HepG2 (cell line): ENCODE results near the gene RAB29. TPM values are rescaled to one million over a fixed set of nuclear protein-coding genes. Genes with fewer than 3 reads are reported as not detected.

Source experiments
- ARID5B ChIP-seq: IDR thresholded peaks from 2 replicates; pipeline ENCODE4 v1.4.0; 2020; ENCODE audit warnings: mild to moderate bottlenecking, missing genetic modification reagents
- ATF5 ChIP-seq: sonication (generic); formaldehyde crosslinking; IDR thresholded peaks from 2 replicates; pipeline ENCODE4 v1.4.0; 2020; ENCODE audit warnings: mild to moderate bottlenecking, low read depth, missing genetic modification reagents
- FOSL2 ChIP-seq: sonication (generic); formaldehyde crosslinking; IDR thresholded peaks from 2 replicates; pipeline ENCODE4 v1.4.0; 2020; ENCODE audit warnings: missing genetic modification reagents
- GPN1 ChIP-seq: sonication (generic); formaldehyde crosslinking; IDR thresholded peaks from 2 replicates; pipeline ENCODE4 v1.5.1; 2020; ENCODE audit warnings: missing genetic modification reagents, borderline replicate concordance
- HNRNPUL1 ChIP-seq: fragments of 200-400 bp; formaldehyde crosslinking; IDR thresholded peaks from 2 replicates; pipeline ENCODE4 v1.6.1; 2017; ENCODE audit warnings: low read depth, mild to moderate bottlenecking, low read length, moderate library complexity
- KDM4B ChIP-seq: sonication (generic); formaldehyde crosslinking; IDR thresholded peaks from 2 replicates; pipeline ENCODE4 v1.4.0; 2020; ENCODE audit warnings: missing genetic modification reagents
- MXD4 ChIP-seq: IDR thresholded peaks from 2 replicates; pipeline ENCODE4 v1.6.1; 2016; ENCODE audit warnings: mild to moderate bottlenecking, missing biosample characterization, missing genetic modification reagents
- SETDB1 ChIP-seq: sonication (generic); formaldehyde crosslinking; IDR thresholded peaks from 2 replicates; pipeline ENCODE4 v1.5.1; 2020; ENCODE audit warnings: missing genetic modification reagents, mild to moderate bottlenecking, borderline replicate concordance
- SRSF9 ChIP-seq: fragments of 200-400 bp; formaldehyde crosslinking; IDR thresholded peaks from 2 replicates; pipeline ENCODE4 v1.6.1; 2018; ENCODE audit warnings: borderline replicate concordance, mild to moderate bottlenecking, low read depth, low read length; ENCODE audit not compliant: insufficient read depth, poor library complexity, severe bottlenecking
- ZBTB25 ChIP-seq: IDR thresholded peaks from 2 replicates; pipeline ENCODE4 v1.6.1; 2018; ENCODE audit warnings: missing genetic modification reagents
- ZNF329 ChIP-seq: sonication (generic); formaldehyde crosslinking; IDR thresholded peaks from 2 replicates; pipeline ENCODE4 v1.9.0; 2021; ENCODE audit warnings: low read depth, mild to moderate bottlenecking, missing genetic modification reagents
- ZNF574 ChIP-seq: sonication (generic); formaldehyde crosslinking; IDR thresholded peaks from 2 replicates; pipeline ENCODE4 v1.4.0; 2020; ENCODE audit warnings: missing genetic modification reagents
- ZSCAN22 ChIP-seq: sonication (generic); formaldehyde crosslinking; IDR thresholded peaks from 2 replicates; pipeline ENCODE4 v1.4.0; 2020; ENCODE audit warnings: mild to moderate bottlenecking, missing genetic modification reagents
- ZSCAN25 ChIP-seq: sonication (generic); formaldehyde crosslinking; IDR thresholded peaks from 2 replicates; pipeline ENCODE4 v1.8.0; 2022; ENCODE audit warnings: mild to moderate bottlenecking, missing genetic modification reagents
- polyA plus RNA-seq, 8 experiments: library from polyadenylated mRNA; depleted of rRNA in 3 of 8; stranded (reverse) in 7 of 8; unstranded in 1 of 8; fragments of >200 nt; fragmentation: Illumina TruSeq in 4 of 8; extraction: Trizol in 4 of 8; gene quantifications; 2 replicates each; pipeline versions ENCODE4 v1.2.1 to v1.2.3, GENCODE V29; 2011 to 2016; ENCODE audit warnings: low read depth in 4 of 8, missing spikeins in 1 of 8, mixed read lengths in 1 of 8; ENCODE audit not compliant: insufficient read depth in 1 of 8
- total RNA-seq, 5 experiments: library from RNA; depleted of rRNA; stranded (reverse); fragments of >200 nt; fragmentation: Illumina TruSeq; extraction: Trizol; gene quantifications; 2 replicates each; pipeline ENCODE4 v1.2.3, GENCODE V29; 2016; ENCODE audit warnings: low read depth in 1 of 5

RAB29 gene
- total and polyA plus RNA-seq, 2 of the 13 experiments (the other 11 are each of a cell fraction or from before 2014, with no cell fraction given) = 8.7 to 10.1 TPM

- TF ChIP-seq KDM4B (CRISPR knock-in tag) (no peak), ZSCAN25 (CRISPR knock-in tag) (no peak), HNRNPUL1 (no peak), ZBTB25 (CRISPR knock-in tag) (no peak), FOSL2 (CRISPR knock-in tag) (0 out of 2 replicates have a peak, but pooled peaks have one; percentile 17), ARID5B (CRISPR knock-in tag) (peak; percentile 77), ZNF329 (CRISPR knock-in tag) (no peak), ZNF574 (CRISPR knock-in tag) (no peak), ZSCAN22 (CRISPR knock-in tag) (no peak), SRSF9 (no peak), GPN1 (CRISPR knock-in tag) (no peak), SETDB1 (no peak), MXD4 (CRISPR knock-in tag) (no peak), ATF5 (CRISPR knock-in tag) (no peak)
Observed at GRCh38 chr1:205726619-205727125, 48.6 kb downstream of the RAB29 start (continued).
